MM.1S (cell line): ENCODE results near the gene COA5.

ENCODE experiments used
- CTCF ChIP-seq: fragments of 300-600 bp; sonication (generic); IDR thresholded peaks from 2 replicates; pipeline ENCODE4 v1.5.1; 2016; ENCODE audit warnings: antibody characterized with exemption, low read length, mixed read lengths
- EZH2 ChIP-seq: fragments of 300-600 bp; sonication (generic); optimal IDR thresholded peaks from 2 replicates; pipeline ENCODE3; 2017; ENCODE audit warnings: low read depth, mild to moderate bottlenecking, antibody characterized with exemption, low read length, mixed read lengths
- EZH2phosphoT487 ChIP-seq: fragments of 300-600 bp; sonication (generic); IDR thresholded peaks from 2 replicates; pipeline ENCODE4 v1.6.1; 2018; ENCODE audit warnings: antibody characterized with exemption, low read length

GRCh38 chr2:98649992-98650375, 41.7 kb upstream of the COA5 start:
- TF ChIP-seq EZH2 (no peak), CTCF (no peak), EZH2phosphoT487 (no peak)
